HG03432 (cell line): ENCODE data around the gene TNFRSF11A.

ENCODE experiments used
- ATAC-seq: cut with Tn5 transposase; IDR thresholded peaks from one replicate; pipeline ENCODE4 v1.9.1; 2021; ENCODE audit warnings: mild to moderate bottlenecking, moderate library complexity; ENCODE audit not compliant: unreplicated experiment

The TNFRSF11A gene

GRCh38 chr18:62377131-62377807, 52.2 kb downstream of the TNFRSF11A start:
- ATAC-seq = no peak

- no peak for ATAC-seq
Observed at GRCh38 chr18:62379051-62379450, 53.9 kb downstream of the TNFRSF11A start.

GRCh38 chr18:62381373-62381772, 56.3 kb downstream of the TNFRSF11A start:
- ATAC-seq = no peak

- ATAC-seq = no peak
Observed at GRCh38 chr18:62384068-62384467, 59.0 kb downstream of the TNFRSF11A start.

- no peak for ATAC-seq
Observed at GRCh38 chr18:62384610-62385097, 59.5 kb downstream of the TNFRSF11A start.

GRCh38 chr18:62386091-62386490, 61.0 kb downstream of the TNFRSF11A start:
- no peak for ATAC-seq

GRCh38 chr18:62386601-62387000, 61.5 kb downstream of the TNFRSF11A start:
- no peak for ATAC-seq

GRCh38 chr18:62387257-62387656, 62.1 kb downstream of the TNFRSF11A start:
- no peak for ATAC-seq

GRCh38 chr18:62388855-62389760, 64.0 kb downstream of the TNFRSF11A start:
- no peak for ATAC-seq

GRCh38 chr18:62389761-62390481, 64.8 kb downstream of the TNFRSF11A start:
- no peak for ATAC-seq

- ATAC-seq = no peak
Observed at GRCh38 chr18:62394006-62394763, 69.1 kb downstream of the TNFRSF11A start.

GRCh38 chr18:62396381-62396780, 71.3 kb downstream of the TNFRSF11A start:
- ATAC-seq = no peak

- ATAC-seq = no peak
Observed at GRCh38 chr18:62396967-62397366, 71.9 kb downstream of the TNFRSF11A start.

GRCh38 chr18:62398291-62398690, 73.2 kb downstream of the TNFRSF11A start:
- no peak for ATAC-seq

GRCh38 chr18:62399276-62399675, 74.2 kb downstream of the TNFRSF11A start:
- no peak for ATAC-seq

GRCh38 chr18:62399781-62400308, 74.7 kb downstream of the TNFRSF11A start:
- peak; percentile 71 for ATAC-seq

- no peak for ATAC-seq
Observed at GRCh38 chr18:62400916-62401315, 75.8 kb downstream of the TNFRSF11A start.

GRCh38 chr18:62402342-62402948, 77.3 kb downstream of the TNFRSF11A start:
- no peak for ATAC-seq

GRCh38 chr18:62403120-62403519, 78.0 kb downstream of the TNFRSF11A start:
- ATAC-seq = no peak

- no peak for ATAC-seq
Observed at GRCh38 chr18:62404881-62405280, 79.8 kb downstream of the TNFRSF11A start.
